ENCODE results near the gene CLGN.
"Not testable (repeated sequence)": the region's sequence is repeated elsewhere in the genome, so short reads cannot be mapped to it uniquely, and the experiment has no call there.

The CLGN gene
- total RNA-seq = 0.21 to 3.5 (median 1.1) reads per million in 17 experiments

GRCh38 chr4:140427106-140427918 is at the start of gene CLGN:
Gene CLGN, minus strand, starts transcription at chr4:140427648. Its CDS starts 14,570 bp downstream, at chr4:140413078.
- peak; percentile 47 to 79 (median 58) for DNase-seq

- no peak for DNase-seq
Measured at GRCh38 chr4:140472156-140472555, 44.7 kb upstream of the CLGN start.

- DNase-seq = no peak
Measured at GRCh38 chr4:140469791-140470733, 42.6 kb upstream of the CLGN start.

- no peak for DNase-seq
Measured at GRCh38 chr4:140466146-140466545, 38.7 kb upstream of the CLGN start.

GRCh38 chr4:140463614-140464013 is 36.2 kb upstream of the CLGN start:
- DNase-seq = no peak

GRCh38 chr4:140463182-140463581 is 35.7 kb upstream of the CLGN start:
- no peak for DNase-seq

GRCh38 chr4:140450352-140450751 is 22.9 kb upstream of the CLGN start:
- DNase-seq = no peak

GRCh38 chr4:140448830-140449229 is 21.4 kb upstream of the CLGN start:
- no peak for DNase-seq

GRCh38 chr4:140448162-140448561 is 20.7 kb upstream of the CLGN start:
- no peak for DNase-seq

- DNase-seq = not testable (repeated sequence)
Measured at GRCh38 chr4:140444347-140444746, 16.9 kb upstream of the CLGN start.

- no peak for DNase-seq
Measured at GRCh38 chr4:140439644-140440142, 12.2 kb upstream of the CLGN start.

GRCh38 chr4:140427919-140428471 is 547 bp upstream of the CLGN start:
- peak; percentile 19 to 48 (median 34) for DNase-seq

GRCh38 chr4:140426610-140427105 is 790 bp downstream of the CLGN start:
- peak in 2 of 4 experiments; percentile 8 to 77 for DNase-seq

GRCh38 chr4:140423106-140423505 is 4.3 kb downstream of the CLGN start:
- DNase-seq = no peak

GRCh38 chr4:140413130-140413969 is 14.1 kb downstream of the CLGN start:
- DNase-seq = not testable (repeated sequence)

GRCh38 chr4:140408974-140409373 is 18.5 kb downstream of the CLGN start:
- no peak for DNase-seq

- DNase-seq = no peak
Measured at GRCh38 chr4:140406292-140406691, 21.2 kb downstream of the CLGN start.

- DNase-seq = no peak
Measured at GRCh38 chr4:140400111-140400510, 27.3 kb downstream of the CLGN start.

- DNase-seq = no peak
Measured at GRCh38 chr4:140395668-140396067, 31.8 kb downstream of the CLGN start.

GRCh38 chr4:140388015-140388414 is 39.4 kb downstream of the CLGN start:
- no peak for DNase-seq

GRCh38 chr4:140382732-140383131 is 44.7 kb downstream of the CLGN start:
- DNase-seq = no peak

- DNase-seq = peak in 2 of 4 experiments; percentile 6 to 11
Measured at GRCh38 chr4:140374130-140374477, 53.3 kb downstream of the CLGN start.
